Astrocyte (in vitro differentiated cells and primary cell): ENCODE data around the gene GLRA3.

Experiments
- EZH2 ChIP-seq: IDR thresholded peaks from 2 replicates; pipeline ENCODE4 v1.6.1; 2012; ENCODE audit warnings: mild to moderate bottlenecking, low read length, inconsistent platforms; ENCODE audit not compliant: insufficient read depth
- TF ChIP-seq, protein P1 (sequence below): IDR thresholded peaks from 2 replicates; pipeline ENCODE4 v1.5.1; 2011; ENCODE audit warnings: low read depth, mild to moderate bottlenecking, inconsistent platforms, low read length, moderate library complexity; ENCODE audit not compliant: insufficient read depth

DNA sequence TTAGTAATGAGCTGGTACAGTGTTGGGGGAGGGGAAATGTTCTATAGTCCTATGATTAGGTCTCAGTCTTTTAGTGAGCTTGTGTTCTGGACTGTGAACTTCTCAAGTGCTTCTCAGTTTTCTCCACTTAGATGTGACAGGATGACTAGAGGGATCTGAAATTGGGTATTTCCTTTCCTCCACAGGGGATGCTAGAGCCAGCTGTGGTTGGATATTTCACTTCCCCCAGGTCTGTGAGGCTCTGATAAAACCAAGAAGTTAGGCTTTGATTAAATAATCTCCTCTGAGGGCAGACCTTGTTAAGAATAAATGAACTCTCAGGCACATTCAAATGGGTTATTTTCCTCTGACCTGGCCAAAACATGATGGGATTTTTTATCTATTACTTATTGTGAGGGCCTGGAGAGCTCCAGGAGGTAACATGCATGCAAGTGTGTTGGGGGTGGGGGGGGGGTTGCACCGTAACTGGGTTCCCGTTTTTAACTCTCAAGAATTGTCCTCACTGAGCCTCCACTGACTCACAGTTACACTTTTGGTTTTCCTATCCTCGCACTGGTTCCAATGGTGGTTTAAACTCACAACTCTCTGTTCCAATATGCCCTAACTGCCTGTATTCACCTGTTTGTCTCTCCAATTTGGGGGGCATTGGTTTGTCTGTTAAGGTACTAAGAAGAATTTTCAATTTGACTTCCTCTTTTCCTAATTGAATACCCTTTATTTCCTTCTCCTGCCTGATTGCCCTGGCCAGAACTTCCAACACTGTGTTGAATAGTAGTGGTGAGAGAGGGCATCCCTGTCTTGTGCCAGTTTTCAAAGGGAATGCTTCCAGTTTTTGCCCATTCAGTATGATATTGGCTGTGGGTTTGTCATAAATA is 28.1 kb upstream of the GLRA3 start:
- TF ChIP-seq, protein P1, sequence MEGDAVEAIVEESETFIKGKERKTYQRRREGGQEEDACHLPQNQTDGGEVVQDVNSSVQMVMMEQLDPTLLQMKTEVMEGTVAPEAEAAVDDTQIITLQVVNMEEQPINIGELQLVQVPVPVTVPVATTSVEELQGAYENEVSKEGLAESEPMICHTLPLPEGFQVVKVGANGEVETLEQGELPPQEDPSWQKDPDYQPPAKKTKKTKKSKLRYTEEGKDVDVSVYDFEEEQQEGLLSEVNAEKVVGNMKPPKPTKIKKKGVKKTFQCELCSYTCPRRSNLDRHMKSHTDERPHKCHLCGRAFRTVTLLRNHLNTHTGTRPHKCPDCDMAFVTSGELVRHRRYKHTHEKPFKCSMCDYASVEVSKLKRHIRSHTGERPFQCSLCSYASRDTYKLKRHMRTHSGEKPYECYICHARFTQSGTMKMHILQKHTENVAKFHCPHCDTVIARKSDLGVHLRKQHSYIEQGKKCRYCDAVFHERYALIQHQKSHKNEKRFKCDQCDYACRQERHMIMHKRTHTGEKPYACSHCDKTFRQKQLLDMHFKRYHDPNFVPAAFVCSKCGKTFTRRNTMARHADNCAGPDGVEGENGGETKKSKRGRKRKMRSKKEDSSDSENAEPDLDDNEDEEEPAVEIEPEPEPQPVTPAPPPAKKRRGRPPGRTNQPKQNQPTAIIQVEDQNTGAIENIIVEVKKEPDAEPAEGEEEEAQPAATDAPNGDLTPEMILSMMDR, result no peak
- no peak for TF ChIP-seq EZH2
